ENCODE measurements around the gene GPC5.
"Not testable (repeated sequence)": the region's sequence is repeated elsewhere in the genome, so short reads cannot be mapped to it uniquely, and the experiment has no call there.

GPC5 gene

DNA sequence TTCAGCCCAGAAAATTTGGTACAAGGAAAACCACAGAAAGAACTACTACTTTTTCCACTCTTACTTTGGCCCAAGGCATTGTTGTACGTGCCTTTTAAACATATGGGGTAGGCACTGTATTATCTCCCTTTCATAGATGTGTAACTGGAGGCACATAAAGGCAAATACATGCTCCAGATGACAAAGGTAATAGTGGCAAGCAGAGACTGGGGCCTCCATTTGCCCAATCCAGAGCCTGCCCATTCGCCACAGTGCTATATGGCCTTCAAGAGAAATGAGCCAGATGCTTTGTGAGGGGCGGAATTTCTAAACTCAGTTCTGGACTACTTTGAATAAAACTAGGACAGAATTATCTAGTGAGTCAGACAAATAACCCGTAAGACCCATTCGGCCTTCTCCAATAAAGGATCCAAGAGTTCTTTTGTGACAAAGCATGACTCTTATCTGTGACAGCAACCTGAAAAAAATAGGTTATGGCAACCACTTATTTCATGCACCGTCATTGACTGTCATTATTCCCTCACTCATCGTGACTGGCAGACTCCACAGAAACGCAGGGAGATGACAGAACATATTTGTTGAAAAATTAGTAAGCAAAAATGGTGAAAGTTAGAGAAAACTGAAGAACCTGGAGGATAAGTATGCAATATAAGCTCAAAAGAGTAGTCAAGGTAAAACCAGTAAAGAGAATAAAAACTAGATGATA lies 1116.2 kb downstream of the GPC5 start:
- no peak for DNase-seq (ENCODE audit: low spot score)
- no peak for TF ChIP-seq CTCF (IDR thresholded peaks at IDR 0.05; ENCODE audit: extremely low read depth, missing control alignments)

GRCh38 chr13:92516878-92517277 lies 1118.5 kb downstream of the GPC5 start:
- DNase-seq (ENCODE audit: low spot score) = not testable (repeated sequence)

DNA sequence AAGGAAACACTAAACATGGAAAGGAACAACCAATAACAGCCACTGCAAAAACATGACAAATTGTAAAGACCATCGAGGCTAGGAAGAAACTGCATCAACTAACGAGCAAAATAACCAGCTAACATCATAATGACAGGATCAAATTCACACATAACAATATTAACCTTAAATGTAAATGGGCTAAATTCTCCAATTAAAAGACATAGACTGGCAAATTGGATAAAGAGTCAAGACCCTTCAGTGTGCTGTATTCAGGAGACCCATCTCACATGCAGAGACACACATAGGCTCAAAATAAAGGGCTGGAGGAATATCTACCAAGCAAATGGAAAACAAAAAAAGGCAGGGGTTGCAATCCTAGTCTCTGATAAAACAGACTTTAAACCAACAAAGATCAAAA lies 1120.2 kb downstream of the GPC5 start:
- not testable (repeated sequence) for DNase-seq (ENCODE audit: low spot score)

DNA sequence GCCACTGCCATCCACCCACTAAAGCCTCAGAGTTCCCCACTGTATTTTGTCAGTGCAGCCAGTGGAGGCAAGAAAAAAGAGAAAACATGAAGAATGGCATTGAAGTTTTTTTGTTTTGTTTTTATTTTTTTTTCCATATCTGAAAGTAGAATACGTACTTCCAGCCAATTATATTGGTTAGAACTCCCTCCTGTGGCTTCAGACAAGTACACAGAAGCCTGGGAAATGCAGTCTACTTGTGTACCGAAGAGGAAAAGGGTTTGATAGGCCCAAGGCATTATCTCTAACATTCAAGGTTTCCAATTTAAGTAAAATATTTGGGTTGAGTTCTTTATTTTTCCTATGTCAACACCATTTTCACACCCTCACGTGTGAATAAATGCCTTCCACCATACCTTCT lies 1131.9 kb downstream of the GPC5 start:
- TF ChIP-seq CTCF (IDR thresholded peaks at IDR 0.05; ENCODE audit: extremely low read depth, missing control alignments) = no peak
- DNase-seq (ENCODE audit: low spot score) = no peak

GRCh38 chr13:92535222-92536006 lies 1137.0 kb downstream of the GPC5 start:
- no peak for TF ChIP-seq CTCF (IDR thresholded peaks at IDR 0.05; ENCODE audit: extremely low read depth, missing control alignments)
- DNase-seq (ENCODE audit: low spot score) = no peak

DNA sequence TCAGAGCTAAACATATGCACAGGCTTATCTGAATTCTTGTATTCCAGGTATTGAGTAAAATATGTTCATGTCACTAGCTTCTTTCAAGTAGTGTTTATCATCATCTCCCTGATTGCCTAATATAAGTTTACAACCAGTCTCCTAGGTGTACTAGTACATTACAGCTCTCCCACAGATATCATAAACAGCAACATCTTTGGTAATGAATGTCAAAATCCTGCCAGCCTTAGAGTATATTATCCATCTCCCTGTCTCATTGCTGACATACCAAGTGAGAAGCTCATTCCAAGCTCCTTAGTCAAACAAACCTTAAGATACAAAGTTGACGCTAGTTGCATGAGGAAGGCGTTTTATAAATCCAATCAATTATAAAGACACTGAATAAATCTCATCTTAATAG lies 1139.0 kb downstream of the GPC5 start:
- DNase-seq (ENCODE audit: low spot score) = no peak
- TF ChIP-seq CTCF (IDR thresholded peaks at IDR 0.05; ENCODE audit: extremely low read depth, missing control alignments) = no peak

GRCh38 chr13:92538164-92538563 lies 1139.7 kb downstream of the GPC5 start:
- TF ChIP-seq CTCF (IDR thresholded peaks at IDR 0.05; ENCODE audit: extremely low read depth, missing control alignments) = no peak
- DNase-seq (ENCODE audit: low spot score) = no peak

- not testable (repeated sequence) for DNase-seq (ENCODE audit: low spot score)
Observed at GRCh38 chr13:92539148-92539547, 1140.7 kb downstream of the GPC5 start.

DNA sequence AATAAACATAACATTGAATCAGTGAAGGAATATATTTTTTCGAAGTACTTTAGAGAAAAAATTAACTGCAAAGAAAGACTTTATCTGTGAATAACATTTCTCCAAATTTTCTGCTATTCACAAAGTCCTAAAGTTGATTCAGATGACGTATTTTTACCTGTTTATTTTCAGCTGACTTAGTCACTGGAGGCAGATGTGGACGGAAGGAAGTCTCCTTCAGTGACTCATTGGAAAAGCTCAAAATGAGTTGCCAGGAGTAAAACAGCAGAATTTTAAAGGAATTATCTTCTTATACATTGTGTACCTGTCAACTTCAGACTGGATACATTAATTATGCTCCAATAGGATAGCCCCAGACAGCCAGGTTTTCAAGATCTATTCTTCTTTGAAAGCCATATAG lies 1148.8 kb downstream of the GPC5 start:
- no peak for DNase-seq (ENCODE audit: low spot score)
- no peak for TF ChIP-seq CTCF (IDR thresholded peaks at IDR 0.05; ENCODE audit: extremely low read depth, missing control alignments)

All from GM20000 (cell line).